Keratinocyte (primary cell): ENCODE measurements around the gene ARL15. TPM values are rescaled to one million over a fixed set of nuclear protein-coding genes. Genes with fewer than 3 reads are reported as not detected.

ENCODE experiments used
- DNase-seq: peaks from one replicate; pipeline ENCODE4 v3.0.0-alpha.2; 2011; ENCODE audit warnings: low read depth, missing footprints, low spot score
- FAIRE-seq: peaks from 2 replicates; lab custom pipeline; 2011; peaks lifted over from hg19 to GRCh38; lab: Jason Lieb, UNC
- H2AFZ ChIP-seq: 2 replicates; pipeline ENCODE4 v1.6.0; 2012; ENCODE audit warnings: low read length, control low read depth, inconsistent platforms; ENCODE audit not compliant: control insufficient read depth
- H3K27ac ChIP-seq: 2 replicates; pipeline ENCODE4 v1.5.1; 2011; ENCODE audit warnings: low read length; ENCODE audit not compliant: control insufficient read depth, insufficient read depth
- H3K27me3 ChIP-seq: 3 replicates; pipeline ENCODE4 v1.6.0; 2011; ENCODE audit warnings: low read length; ENCODE audit not compliant: control insufficient read depth, insufficient read depth; ENCODE audit errors: extremely low read depth
- H3K36me3 ChIP-seq, 2 experiments: 2 replicates in 1 of 2; 3 replicates in 1 of 2; pipeline ENCODE4 v1.5.1; 2011; ENCODE audit warnings: low read length in 2 of 2, mild to moderate bottlenecking in 1 of 2; ENCODE audit not compliant: control insufficient read depth in 2 of 2, insufficient read depth in 2 of 2; ENCODE audit errors: extremely low read depth in 1 of 2
- H3K4me1 ChIP-seq: 3 replicates; pipeline ENCODE4 v1.5.1; 2011; ENCODE audit warnings: low read length; ENCODE audit not compliant: control insufficient read depth, insufficient read depth; ENCODE audit errors: extremely low read depth
- H3K4me2 ChIP-seq: 3 replicates; pipeline ENCODE4 v1.6.0; 2011; ENCODE audit warnings: low read depth, low read length; ENCODE audit not compliant: control insufficient read depth, insufficient read depth; ENCODE audit errors: extremely low read depth
- H3K4me3 ChIP-seq, 3 experiments: fragments of 200-600 bp in 1 of 3; sonication (generic) in 1 of 3; 2 replicates in 2 of 3; 3 replicates in 1 of 3; pipeline ENCODE4 v1.5.1; 2011 to 2016; ENCODE audit warnings: low read length in 3 of 3, mild to moderate bottlenecking in 3 of 3, control low read depth in 2 of 3, inconsistent platforms in 1 of 3, low read depth in 1 of 3, mixed read lengths in 1 of 3, mixed run types in 1 of 3, moderate library complexity in 1 of 3; ENCODE audit not compliant: control insufficient read depth in 2 of 3, insufficient read depth in 2 of 3; ENCODE audit errors: extremely low read depth in 1 of 3
- H3K79me2 ChIP-seq: 2 replicates; pipeline ENCODE4 v1.6.0; 2012; ENCODE audit warnings: low read length; ENCODE audit not compliant: control insufficient read depth, insufficient read depth
- H3K9ac ChIP-seq: 3 replicates; pipeline ENCODE4 v1.6.0; 2011; ENCODE audit warnings: low read length; ENCODE audit not compliant: control insufficient read depth, insufficient read depth; ENCODE audit errors: extremely low read depth
- H3K9me1 ChIP-seq: 3 replicates; pipeline ENCODE4 v1.6.0; 2011; ENCODE audit warnings: low read length; ENCODE audit not compliant: control insufficient read depth, insufficient read depth; ENCODE audit errors: extremely low read depth
- H3K9me3 ChIP-seq: 2 replicates; pipeline ENCODE4 v1.5.1; 2012; ENCODE audit warnings: low read depth, low read length; ENCODE audit not compliant: control insufficient read depth
- H4K20me1 ChIP-seq: 3 replicates; pipeline ENCODE4 v1.6.0; 2011; ENCODE audit warnings: low read length; ENCODE audit not compliant: control insufficient read depth, insufficient read depth; ENCODE audit errors: extremely low read depth
- CTCF ChIP-seq, 3 experiments: IDR thresholded peaks in 1 of 3; conservative IDR thresholded peaks in 1 of 3; optimal IDR thresholded peaks in 1 of 3; 2 replicates in 2 of 3; 3 replicates in 1 of 3; pipeline versions ENCODE3 to v1.5.1; 2011; ENCODE audit warnings: low read length in 3 of 3, mild to moderate bottlenecking in 3 of 3, moderate library complexity in 2 of 3, control low read depth in 1 of 3, inconsistent platforms in 1 of 3; ENCODE audit not compliant: insufficient read depth in 2 of 3; ENCODE audit errors: extremely low read depth in 1 of 3
- EZH2 ChIP-seq: IDR thresholded peaks from one replicate; pipeline ENCODE4 v1.6.1; 2012; ENCODE audit warnings: inconsistent platforms, mild to moderate bottlenecking, low read length, moderate library complexity
- dilution Hi-C: fragments of 300-500 bp; cut with MboI; formaldehyde crosslinking; loops from one replicate; pipeline ENCODE4 v1.7.0; 2020; ENCODE audit warnings: low sequenced_read_pairs; ENCODE audit not compliant: extremely low pct_ligation_motif_present
- polyA plus RNA-seq, 5 experiments: library from polyadenylated mRNA; depleted of rRNA in 3 of 5; stranded (reverse) in 3 of 5; stranded (forward) in 1 of 5; unstranded in 1 of 5; fragments of >200 nt; gene quantifications; 1 replicate in 1 of 5; 2 replicates in 3 of 5; 3 replicates in 1 of 5; pipeline versions ENCODE4 v1.2.1 to v1.2.3, GENCODE V29; 2011 to 2012; ENCODE audit warnings: missing spikeins in 2 of 5, low read depth in 1 of 5, low replicate concordance in 1 of 5

Gene ARL15
- polyA plus RNA-seq, 1 donor (not counting 4 experiments of a cell fraction or from before 2014, with no cell fraction given), result 19.7 TPM

- no peak for TF ChIP-seq CTCF (optimal IDR thresholded peaks at IDR 0.05 in 1 of 3, IDR thresholded peaks at IDR 0.05 in 1 of 3, conservative IDR thresholded peaks at IDR 0.05 in 1 of 3; ENCODE audit: extremely low read depth in 1 of 3, insufficient read depth in 2 of 3, low read length in 3 of 3)
- no peak for TF ChIP-seq EZH2
- DNase-seq (no peak), FAIRE-seq (no peak)
- no peaks in the 10 kb centered on the region for H3K36me3 ChIP-seq
- no peak overlapping the region for H3K4me2 ChIP-seq
- H3K27ac ChIP-seq, result no peak overlapping the region
- dilution Hi-C loops, result no loop called here
- no peaks in the 10 kb centered on the region for H3K27me3 ChIP-seq
- no peaks in the 10 kb centered on the region for H3K79me2 ChIP-seq
- no peaks in the 10 kb centered on the region for H3K9me1 ChIP-seq
- H4K20me1 ChIP-seq, result no peaks in the 10 kb centered on the region
- H3K4me3 ChIP-seq, result no peak overlapping the region
- no peak overlapping the region for H3K9ac ChIP-seq
- no peak overlapping the region for H2AFZ ChIP-seq
- no peaks in the 10 kb centered on the region for H3K4me1 ChIP-seq
- H3K9me3 ChIP-seq, result no peaks in the 10 kb centered on the region
These were observed 124.3 kb downstream of the ARL15 start for GRCh38 chr5:54186108-54186507.

GRCh38 chr5:54184806-54185205 lies 125.6 kb downstream of the ARL15 start:
- Histone ChIP-seq H3K79me2 (no peaks in the 10 kb centered on the region), H3K27me3 (no peaks in the 10 kb centered on the region), H3K4me2 (no peak overlapping the region), H3K9me1 (no peaks in the 10 kb centered on the region), H3K36me3 (no peaks in the 10 kb centered on the region), H3K27ac (no peak overlapping the region), H3K9ac (no peak overlapping the region), H4K20me1 (no peaks in the 10 kb centered on the region), H3K9me3 (no peaks in the 10 kb centered on the region), H2AFZ (no peak overlapping the region), H3K4me3 (no peak overlapping the region), H3K4me1 (no peaks in the 10 kb centered on the region)
- FAIRE-seq (no peak), DNase-seq (no peak)
- dilution Hi-C loops, result no loop called here
- TF ChIP-seq CTCF (optimal IDR thresholded peaks at IDR 0.05 in 1 of 3, IDR thresholded peaks at IDR 0.05 in 1 of 3, conservative IDR thresholded peaks at IDR 0.05 in 1 of 3; ENCODE audit: extremely low read depth in 1 of 3, insufficient read depth in 2 of 3, low read length in 3 of 3), result no peak
- no peak for TF ChIP-seq EZH2
